ENCODE results near the gene GPX5.

Gene GPX5

GRCh38 chr6:28568515-28569108, 42.9 kb downstream of the GPX5 start:
- no peak for TF ChIP-seq SIN3A (IDR thresholded peaks at IDR 0.05; ENCODE audit: borderline replicate concordance, insufficient read depth, low read length)
- TF ChIP-seq TAF1 (IDR thresholded peaks at IDR 0.05; ENCODE audit: borderline replicate concordance, insufficient read depth, low read length): no peak
- no peak for TF ChIP-seq FOXP2 (optimal IDR thresholded peaks at IDR 0.05; ENCODE audit: borderline replicate concordance, extremely low read depth, extremely low read length, insufficient read depth)
- no peak for TF ChIP-seq POLR2AphosphoS5 (IDR thresholded peaks at IDR 0.05; ENCODE audit: low read depth, low read length)
- no peak for TF ChIP-seq REST (IDR thresholded peaks at IDR 0.05; ENCODE audit: insufficient read depth in 1 of 2, low read depth in 2 of 2, low read length in 2 of 2)

GRCh38 chr6:28569748-28570147, 44.1 kb downstream of the GPX5 start:
- TF ChIP-seq TAF1 (IDR thresholded peaks at IDR 0.05; ENCODE audit: borderline replicate concordance, insufficient read depth, low read length) (no peak), REST (IDR thresholded peaks at IDR 0.05; ENCODE audit: insufficient read depth in 1 of 2, low read depth in 2 of 2, low read length in 2 of 2) (no peak), SIN3A (IDR thresholded peaks at IDR 0.05; ENCODE audit: borderline replicate concordance, insufficient read depth, low read length) (no peak), FOXP2 (optimal IDR thresholded peaks at IDR 0.05; ENCODE audit: borderline replicate concordance, extremely low read depth, extremely low read length, insufficient read depth) (no peak), POLR2AphosphoS5 (IDR thresholded peaks at IDR 0.05; ENCODE audit: low read depth, low read length) (no peak)

GRCh38 chr6:28580475-28580874, 54.8 kb downstream of the GPX5 start:
- no peak for TF ChIP-seq SIN3A (IDR thresholded peaks at IDR 0.05; ENCODE audit: borderline replicate concordance, insufficient read depth, low read length)
- no peak for TF ChIP-seq FOXP2 (optimal IDR thresholded peaks at IDR 0.05; ENCODE audit: borderline replicate concordance, extremely low read depth, extremely low read length, insufficient read depth)
- TF ChIP-seq TAF1 (IDR thresholded peaks at IDR 0.05; ENCODE audit: borderline replicate concordance, insufficient read depth, low read length): no peak
- TF ChIP-seq POLR2AphosphoS5 (IDR thresholded peaks at IDR 0.05; ENCODE audit: low read depth, low read length): no peak
- no peak for TF ChIP-seq REST (IDR thresholded peaks at IDR 0.05; ENCODE audit: insufficient read depth in 1 of 2, low read depth in 2 of 2, low read length in 2 of 2)

- TF ChIP-seq TAF1 (IDR thresholded peaks at IDR 0.05; ENCODE audit: borderline replicate concordance, insufficient read depth, low read length) (no peak), FOXP2 (optimal IDR thresholded peaks at IDR 0.05; ENCODE audit: borderline replicate concordance, extremely low read depth, extremely low read length, insufficient read depth) (no peak), SIN3A (IDR thresholded peaks at IDR 0.05; ENCODE audit: borderline replicate concordance, insufficient read depth, low read length) (no peak), POLR2AphosphoS5 (IDR thresholded peaks at IDR 0.05; ENCODE audit: low read depth, low read length) (no peak), REST (IDR thresholded peaks at IDR 0.05; ENCODE audit: insufficient read depth in 1 of 2, low read depth in 2 of 2, low read length in 2 of 2) (no peak)
These were observed 57.8 kb downstream of the GPX5 start for GRCh38 chr6:28583463-28583862.

Data from PFSK-1 (cell line).